Parathyroid adenoma (tissue), 2 donors: Measurements from ENCODE around the gene MYO16.

Source experiments
- H2AFZ ChIP-seq: fragments of 300-600 bp; sonication (generic); one replicate; pipeline ENCODE4 v1.7.0; 2017; ENCODE audit warnings: antibody characterized with exemption, mild to moderate bottlenecking
- H3K27ac ChIP-seq: fragments of 300-600 bp; sonication (generic); one replicate; pipeline ENCODE4 v1.7.0; 2017
- H3K27me3 ChIP-seq: fragments of 300-600 bp; sonication (generic); one replicate; pipeline ENCODE4 v1.7.0; 2017; ENCODE audit warnings: low read length; ENCODE audit not compliant: control insufficient read depth, insufficient read depth
- H3K36me3 ChIP-seq: fragments of 300-600 bp; sonication (generic); one replicate; pipeline ENCODE4 v1.7.0; 2017; ENCODE audit warnings: low read length; ENCODE audit not compliant: control insufficient read depth, insufficient read depth
- H3K4me1 ChIP-seq: fragments of 300-600 bp; sonication (generic); one replicate; pipeline ENCODE4 v1.7.0; 2017; ENCODE audit warnings: control low read depth
- H3K4me2 ChIP-seq: fragments of 300-600 bp; sonication (generic); one replicate; pipeline ENCODE4 v1.7.0; 2017; ENCODE audit warnings: low read length
- H3K4me3 ChIP-seq: fragments of 300-600 bp; sonication (generic); one replicate; pipeline ENCODE4 v1.7.0; 2017; ENCODE audit warnings: low read depth, low read length
- H3K79me2 ChIP-seq: fragments of 300-600 bp; sonication (generic); one replicate; pipeline ENCODE4 v1.7.0; 2017; ENCODE audit warnings: control low read depth
- H3K9ac ChIP-seq: fragments of 300-600 bp; sonication (generic); one replicate; pipeline ENCODE4 v1.7.0; 2017; ENCODE audit warnings: mild to moderate bottlenecking
- H3K9me3 ChIP-seq: fragments of 300-600 bp; sonication (generic); one replicate; pipeline ENCODE4 v1.7.0; 2017; ENCODE audit warnings: low read length; ENCODE audit not compliant: control insufficient read depth
- CTCF ChIP-seq: fragments of 300-600 bp; sonication (generic); IDR thresholded peaks from one replicate; pipeline ENCODE4 v1.7.0; 2017; ENCODE audit warnings: antibody characterized with exemption, mild to moderate bottlenecking
- donor health status: primary hyperparathyroidism.

MYO16 gene

GRCh38 chr13:109241160-109241559 is 611.7 kb downstream of the MYO16 start:
- H3K27me3 ChIP-seq = no peaks in the 10 kb centered on the region
- H2AFZ ChIP-seq = no peak overlapping the region
- no peaks in the 10 kb centered on the region for H3K79me2 ChIP-seq
- no peak for TF ChIP-seq CTCF
- H3K4me2 ChIP-seq = no peak overlapping the region
- H3K4me3 ChIP-seq = no peak overlapping the region
- H3K9me3 ChIP-seq = no peaks in the 10 kb centered on the region
- no peaks in the 10 kb centered on the region for H3K4me1 ChIP-seq
- no peak overlapping the region for H3K9ac ChIP-seq
- no peaks in the 10 kb centered on the region for H3K36me3 ChIP-seq
- H3K27ac ChIP-seq = no peak overlapping the region

GRCh38 chr13:109243311-109243951 is 614.0 kb downstream of the MYO16 start:
- Histone ChIP-seq H3K4me1 (no peaks in the 10 kb centered on the region), H3K4me3 (no peak overlapping the region), H3K9ac (no peak overlapping the region), H3K27me3 (no peaks in the 10 kb centered on the region), H3K36me3 (no peaks in the 10 kb centered on the region), H3K4me2 (no peak overlapping the region), H3K79me2 (no peaks in the 10 kb centered on the region), H2AFZ (no peak overlapping the region), H3K9me3 (no peaks in the 10 kb centered on the region), H3K27ac (no peak overlapping the region)
- TF ChIP-seq CTCF = no peak

- H3K4me2 ChIP-seq = no peak overlapping the region
- no peaks in the 10 kb centered on the region for H3K4me1 ChIP-seq
- H2AFZ ChIP-seq = no peak overlapping the region
- H3K4me3 ChIP-seq = no peak overlapping the region
- H3K27ac ChIP-seq = no peak overlapping the region
- no peak for TF ChIP-seq CTCF
- H3K27me3 ChIP-seq = no peaks in the 10 kb centered on the region
- no peaks in the 10 kb centered on the region for H3K36me3 ChIP-seq
- no peaks in the 10 kb centered on the region for H3K9me3 ChIP-seq
- no peak overlapping the region for H3K9ac ChIP-seq
- H3K79me2 ChIP-seq = no peaks in the 10 kb centered on the region
Measured at GRCh38 chr13:109244566-109244965, 615.2 kb downstream of the MYO16 start.

- Histone ChIP-seq H3K4me1 (no peaks in the 10 kb centered on the region), H3K9me3 (no peaks in the 10 kb centered on the region), H2AFZ (no peak overlapping the region), H3K36me3 (no peaks in the 10 kb centered on the region), H3K4me3 (no peak overlapping the region), H3K27me3 (no peaks in the 10 kb centered on the region), H3K79me2 (no peaks in the 10 kb centered on the region), H3K9ac (no peak overlapping the region), H3K27ac (no peak overlapping the region), H3K4me2 (no peak overlapping the region)
- no peak for TF ChIP-seq CTCF
Measured at GRCh38 chr13:109246001-109246400, 616.6 kb downstream of the MYO16 start.
